Omental fat pad (tissue), 4 donors: ENCODE results near the gene C2CD5. TPM values are rescaled to one million over a fixed set of nuclear protein-coding genes. Genes with fewer than 3 reads are reported as not detected.

Experiments used
- ATAC-seq: fragments of 150-250 bp; one replicate; pipeline ENCODE4 v1.9.1; 2016; ENCODE audit warnings: mild to moderate bottlenecking, moderate library complexity; ENCODE audit not compliant: low FRiP score
- DNase-seq: peaks from one replicate; pipeline ENCODE4 v3.0.0-alpha.2; 2019; ENCODE audit warnings: low spot score
- CTCF ChIP-seq, 3 donors: fragments of 450-650 bp; IDR thresholded peaks; one replicate each; pipeline ENCODE4 v1.5.1; 2016 to 2017; ENCODE audit warnings: antibody characterized with exemption in 3 of 3, mild to moderate bottlenecking in 3 of 3, moderate library complexity in 2 of 3
- total RNA-seq, 4 donors: library from RNA; depleted of rRNA; stranded (reverse); fragments of >200 nt; gene quantifications; one replicate each; pipeline ENCODE4 v1.1.0, GENCODE V29; 2016

C2CD5 gene
- total RNA-seq, 4 donors from 2014 or later, result 19.0 to 56.1 (median 26.7) TPM

DNA sequence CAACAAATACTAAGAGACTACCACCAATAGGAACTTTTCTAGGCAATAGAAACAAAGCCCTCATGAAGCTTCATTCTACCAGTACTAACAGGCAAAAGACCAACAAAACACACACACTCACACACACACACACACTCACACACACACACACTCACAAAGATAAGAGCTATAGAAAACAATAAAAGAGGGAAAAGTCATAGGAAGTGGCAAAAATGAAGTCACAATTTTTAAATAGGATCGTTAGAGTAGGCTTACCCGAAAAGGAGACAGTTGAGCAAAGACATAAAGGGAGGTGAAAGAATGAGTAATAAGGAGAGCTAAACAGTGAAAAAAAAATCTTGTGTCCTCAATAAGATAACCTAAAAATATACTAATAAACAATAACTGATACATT is 66.5 kb downstream of the C2CD5 start:
- DNase-seq, result no peak
- ATAC-seq, result no peak

GRCh38 chr12:22477166-22477893 is 67.0 kb downstream of the C2CD5 start:
- ATAC-seq, result peak; percentile 66
- DNase-seq, result no peak
- no peak for TF ChIP-seq CTCF (IDR thresholded peaks at IDR 0.05)

More for the DNA sequence above, 66.5 kb downstream of the C2CD5 start:
- no peak for TF ChIP-seq CTCF (IDR thresholded peaks at IDR 0.05)

DNA sequence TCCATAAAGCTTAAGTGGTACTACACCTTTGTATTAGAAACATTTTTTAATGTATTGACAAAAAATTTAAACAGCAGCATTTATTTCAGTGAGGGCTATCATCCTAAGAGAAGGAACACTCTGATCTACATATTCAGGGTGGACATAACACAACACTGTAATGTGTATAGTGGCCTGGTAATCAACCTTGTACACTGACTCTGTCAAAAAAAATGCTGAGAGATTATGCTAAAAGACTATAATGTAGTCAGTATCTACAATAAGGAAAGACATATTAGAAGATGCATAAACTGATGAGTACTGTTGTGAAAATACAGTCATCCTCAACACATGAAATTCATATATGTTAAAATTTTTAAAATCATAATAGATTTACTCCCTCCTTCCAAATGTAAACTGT is 68.2 kb downstream of the C2CD5 start:
- no peak for ATAC-seq

GRCh38 chr12:22474970-22475720 is 69.2 kb downstream of the C2CD5 start:
- TF ChIP-seq CTCF (IDR thresholded peaks at IDR 0.05), result no peak
- no peak for DNase-seq
- no peak for ATAC-seq

More for the DNA sequence above, 68.2 kb downstream of the C2CD5 start:
- DNase-seq, result no peak
- no peak for TF ChIP-seq CTCF (IDR thresholded peaks at IDR 0.05)

DNA sequence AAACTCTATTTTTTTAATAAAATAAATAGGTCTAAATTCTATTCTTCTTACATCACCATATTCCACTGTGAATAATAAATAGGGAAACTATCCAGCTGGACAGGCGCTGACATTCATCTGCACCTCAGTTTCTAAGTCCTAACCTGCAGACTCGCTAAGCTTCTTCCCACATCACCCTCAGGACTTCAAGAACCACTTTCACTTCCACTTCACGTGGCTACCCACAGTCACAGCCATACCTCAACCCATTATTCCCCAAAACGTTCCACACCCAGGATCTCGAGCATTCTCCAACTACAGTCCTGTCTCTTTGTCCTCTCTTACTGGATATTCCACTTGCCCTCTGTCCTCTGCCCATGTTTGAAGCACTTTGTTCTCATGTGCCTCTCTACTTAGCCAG is 71.1 kb downstream of the C2CD5 start:
- DNase-seq, result no peak
- no peak for TF ChIP-seq CTCF (IDR thresholded peaks at IDR 0.05)
- no peak for ATAC-seq

- DNase-seq (no peak), ATAC-seq (no peak)
- TF ChIP-seq CTCF (IDR thresholded peaks at IDR 0.05), result no peak
Observed at GRCh38 chr12:22467190-22467589, 77.2 kb downstream of the C2CD5 start.
